Measurements from ENCODE around the gene ZNF883.

Gene ZNF883

GRCh38 chr9:112917987-112918362 lies 94.0 kb downstream of the ZNF883 start:
- no peak for DNase-seq (ENCODE audit: low read depth, low spot score)

DNA sequence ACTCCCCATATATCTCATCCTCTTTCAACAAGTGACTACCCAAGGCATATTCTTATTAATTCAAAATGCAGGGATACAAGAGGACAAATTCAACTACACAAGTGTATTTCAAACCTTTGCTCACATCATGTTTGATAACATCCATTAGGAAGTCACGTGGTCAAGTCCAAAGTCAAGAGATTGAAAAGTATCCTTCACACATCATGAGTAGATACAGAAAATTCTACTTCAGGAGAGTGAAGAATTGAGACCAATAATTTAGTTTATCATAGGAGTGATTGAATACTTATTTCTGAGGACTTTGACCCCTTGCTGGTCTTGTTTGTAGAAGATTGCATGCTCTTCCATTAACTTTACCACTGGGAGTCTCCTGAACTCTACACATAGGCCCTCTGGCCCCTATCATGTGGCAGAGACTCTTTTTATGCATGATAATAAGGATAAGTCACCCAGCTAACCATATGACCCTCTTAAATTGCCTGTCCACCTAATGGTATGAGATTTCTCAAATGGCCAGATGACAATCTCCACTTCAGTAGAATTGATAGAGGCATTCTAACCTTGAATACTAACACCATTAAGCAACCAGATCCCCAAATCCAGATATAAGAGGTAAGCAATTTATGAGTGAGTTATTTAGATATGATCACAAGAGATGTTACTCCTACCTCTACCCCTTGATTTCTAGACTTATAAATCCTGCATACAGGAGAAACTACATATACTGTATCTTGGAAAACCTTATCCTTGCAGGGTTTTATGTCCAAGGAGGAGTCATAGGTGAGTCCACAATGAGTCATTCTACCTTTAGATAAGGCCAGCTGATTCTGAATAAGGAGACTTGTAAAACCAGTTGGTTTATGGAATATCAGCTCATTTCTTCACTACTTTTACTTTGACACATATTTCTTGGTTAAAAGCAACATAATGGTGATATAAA lies 94.7 kb downstream of the ZNF883 start:
- no peak for DNase-seq (ENCODE audit: low read depth, low spot score)

DNA sequence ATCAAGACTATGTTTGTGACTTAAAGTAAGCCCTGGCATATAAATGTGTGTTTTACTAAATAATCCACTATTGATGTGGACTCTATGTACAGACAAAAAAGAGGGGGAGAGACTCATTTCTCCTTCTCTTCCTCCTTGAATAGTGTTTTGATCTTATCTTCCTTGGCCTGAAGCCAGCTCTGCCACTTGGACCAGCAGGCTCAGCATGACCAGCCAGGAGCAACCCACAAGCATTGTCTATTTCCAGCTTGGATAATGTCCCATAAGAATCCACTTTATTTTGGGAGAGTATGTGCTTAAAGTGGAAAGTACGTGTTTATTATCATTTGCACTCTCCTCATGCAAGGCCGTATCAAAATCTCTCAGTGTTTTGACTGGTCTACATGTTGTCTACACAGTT lies 97.5 kb downstream of the ZNF883 start:
- no peak for DNase-seq (ENCODE audit: low read depth, low spot score)

- DNase-seq (ENCODE audit: low read depth, low spot score): no peak
These were observed 98.7 kb downstream of the ZNF883 start for GRCh38 chr9:112913326-112913725.

GRCh38 chr9:112912636-112913035 lies 99.4 kb downstream of the ZNF883 start:
- no peak for DNase-seq (ENCODE audit: low read depth, low spot score)

DNA sequence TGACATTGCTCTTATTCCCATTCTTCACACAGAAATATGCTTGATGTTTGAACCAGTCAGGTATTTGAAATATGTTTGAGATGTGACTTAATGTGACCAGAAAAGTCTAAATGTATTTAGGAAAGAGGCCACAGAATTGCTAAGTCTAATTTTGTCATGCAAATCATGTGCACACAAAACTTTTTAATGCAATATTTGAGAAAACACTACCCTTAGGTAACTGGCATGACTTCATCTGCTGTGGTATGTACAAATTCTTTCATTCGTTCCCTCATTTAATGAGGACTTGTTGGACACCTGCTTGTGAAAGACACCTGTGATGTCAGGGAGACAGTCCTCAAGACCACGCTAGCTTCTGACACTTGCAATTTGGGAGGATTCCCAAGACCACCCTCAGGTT lies 100.3 kb downstream of the ZNF883 start:
- DNase-seq (ENCODE audit: low read depth, low spot score): no peak
